COLO668 (cell line): Measurements from ENCODE around the gene HEPACAM.

Experiments used
- DNase-seq: peaks from one replicate; lab custom pipeline; 2025; ENCODE audit not compliant: unreplicated experiment; lab: John Stamatoyannopoulos, UW

The HEPACAM gene

DNA sequence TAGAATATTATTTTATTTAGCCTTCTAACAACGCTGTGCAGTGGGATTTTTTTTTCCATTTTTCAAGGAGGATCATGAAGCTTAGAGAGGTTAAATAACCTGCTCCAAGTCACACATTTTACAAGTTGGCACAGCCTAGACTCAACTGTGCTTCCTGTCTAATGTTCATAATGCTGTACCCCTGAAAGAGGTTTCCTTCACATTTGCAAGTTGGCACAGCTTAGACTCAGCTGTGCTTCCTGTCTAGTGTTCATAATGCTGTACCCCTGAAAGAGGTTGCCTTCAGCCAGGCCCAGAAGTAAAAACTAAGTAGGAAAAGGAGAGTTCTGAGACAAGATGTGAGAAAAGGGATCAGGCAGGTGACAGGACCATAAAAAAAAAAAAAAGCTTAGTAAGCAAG, 7.9 kb upstream of the HEPACAM start:
- DNase-seq, result no peak

DNA sequence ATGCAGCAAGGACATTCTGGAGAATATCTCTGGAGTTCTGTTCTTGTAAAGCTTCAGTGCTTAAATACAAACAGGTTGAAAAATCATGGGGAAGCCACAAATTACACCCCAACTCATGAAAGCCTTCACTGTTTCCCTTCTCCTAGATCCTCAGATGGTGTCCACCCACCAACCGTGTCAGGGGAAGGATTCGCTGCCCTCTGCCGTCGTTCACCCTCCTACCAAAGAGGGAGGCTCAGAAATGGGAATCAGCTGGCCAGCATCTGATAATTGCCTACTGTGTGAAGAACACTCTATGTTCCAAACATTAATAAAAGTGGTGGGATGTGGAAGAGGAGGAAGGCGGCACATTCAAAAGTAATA, 7.4 kb upstream of the HEPACAM start:
- DNase-seq, result no peak

DNA sequence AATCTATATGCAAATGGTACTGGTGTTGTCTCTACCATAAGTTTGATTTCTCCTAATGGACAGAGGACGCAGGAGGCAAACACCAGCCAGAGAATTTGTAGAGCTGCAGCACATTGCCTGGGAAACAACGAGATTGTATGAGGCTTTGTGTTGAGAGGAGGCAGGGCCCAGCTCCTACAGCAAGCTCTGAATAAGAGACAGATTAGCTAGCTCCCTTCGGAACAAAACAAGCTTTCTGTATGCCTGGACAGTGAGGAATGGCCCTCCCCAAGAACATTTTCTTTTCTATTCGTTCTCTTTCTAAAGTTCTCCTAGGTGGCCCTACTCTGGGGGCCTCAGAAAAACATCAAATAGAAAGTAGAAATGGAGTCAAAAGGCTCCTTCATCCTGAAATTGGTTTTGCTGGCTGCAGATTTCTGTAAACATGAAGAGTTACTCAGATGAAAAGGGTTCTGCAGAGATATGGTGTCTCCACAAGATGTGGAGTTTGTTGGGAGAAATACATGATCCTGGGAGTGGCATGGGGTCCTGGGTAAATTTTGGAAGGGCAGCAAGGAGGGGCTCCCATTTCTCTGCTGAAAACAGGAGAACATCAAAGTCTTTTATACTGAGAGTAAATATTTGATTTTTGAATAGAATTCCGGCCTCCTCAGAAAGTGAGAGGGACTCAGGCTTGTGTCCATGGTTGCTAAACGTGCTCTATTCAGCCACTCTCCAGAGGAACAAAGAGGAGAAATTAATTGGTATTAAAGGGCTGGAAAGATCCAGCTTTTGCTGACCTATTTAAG, 6.8 kb upstream of the HEPACAM start:
- DNase-seq, result no peak

DNA sequence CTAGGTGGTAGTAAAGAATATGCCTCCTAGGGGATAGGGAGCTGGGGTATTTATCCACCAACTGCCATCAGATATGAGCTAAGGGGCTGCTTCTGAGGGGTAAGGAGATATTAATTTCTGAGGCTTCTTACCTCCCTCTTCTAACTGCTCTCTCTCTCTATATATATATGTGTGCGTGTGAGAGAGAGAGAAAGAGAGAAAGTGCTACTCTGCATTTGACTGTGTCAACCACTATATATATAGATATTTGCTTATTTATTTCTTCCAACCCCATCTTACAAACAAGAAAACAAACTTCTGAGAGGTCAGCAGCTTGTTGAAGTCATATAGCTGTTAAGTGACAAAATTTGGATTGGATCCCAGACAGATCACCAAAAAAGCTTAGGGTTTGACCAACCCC, 5.9 kb upstream of the HEPACAM start:
- no peak for DNase-seq

DNA sequence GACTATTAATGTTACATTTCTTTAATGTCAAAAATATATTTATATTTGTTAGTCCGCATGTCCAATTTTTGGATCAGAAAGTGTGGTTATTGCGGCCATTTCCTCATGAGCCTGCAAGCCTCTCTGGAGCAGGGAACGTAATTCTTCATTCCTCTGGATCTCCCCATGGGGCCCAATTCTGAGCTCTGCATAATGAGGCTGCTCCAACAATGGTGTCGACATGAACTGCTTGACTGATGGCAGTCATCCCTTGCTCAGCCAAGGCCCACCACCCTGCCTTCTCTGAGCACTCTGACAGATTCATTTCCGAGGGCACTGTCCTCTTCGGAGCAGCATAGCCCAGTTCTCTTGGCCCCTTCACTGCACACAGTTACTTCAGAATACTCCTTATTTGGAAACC, 3.1 kb upstream of the HEPACAM start:
- no peak for DNase-seq

DNA sequence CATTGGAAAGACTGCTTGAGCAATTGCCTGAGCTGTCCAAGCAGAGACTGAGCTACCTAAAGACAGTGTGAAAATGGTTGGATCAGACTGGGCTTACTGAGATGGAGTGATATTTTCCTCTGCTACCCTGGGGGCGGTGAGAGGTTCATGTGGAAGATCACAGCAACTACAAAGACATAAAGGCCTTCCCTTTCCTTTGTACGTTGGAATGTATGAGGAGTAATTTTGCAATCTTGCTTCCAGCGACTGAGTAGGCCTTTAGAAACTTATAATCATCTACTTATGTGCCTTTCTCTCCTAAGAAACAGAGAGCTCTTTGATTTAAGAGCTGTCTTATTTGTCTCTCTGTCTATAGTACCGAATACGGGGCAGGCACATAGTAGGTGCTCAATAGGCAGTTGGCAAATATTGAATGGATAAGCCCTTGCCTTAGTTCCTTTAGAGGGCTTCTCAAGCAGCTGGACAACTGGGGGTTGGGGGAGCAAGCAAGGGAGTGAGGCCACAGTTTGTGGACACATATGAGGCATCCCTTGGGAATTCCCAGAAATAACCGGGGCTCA, 2.4 kb upstream of the HEPACAM start:
- no peak for DNase-seq

DNA sequence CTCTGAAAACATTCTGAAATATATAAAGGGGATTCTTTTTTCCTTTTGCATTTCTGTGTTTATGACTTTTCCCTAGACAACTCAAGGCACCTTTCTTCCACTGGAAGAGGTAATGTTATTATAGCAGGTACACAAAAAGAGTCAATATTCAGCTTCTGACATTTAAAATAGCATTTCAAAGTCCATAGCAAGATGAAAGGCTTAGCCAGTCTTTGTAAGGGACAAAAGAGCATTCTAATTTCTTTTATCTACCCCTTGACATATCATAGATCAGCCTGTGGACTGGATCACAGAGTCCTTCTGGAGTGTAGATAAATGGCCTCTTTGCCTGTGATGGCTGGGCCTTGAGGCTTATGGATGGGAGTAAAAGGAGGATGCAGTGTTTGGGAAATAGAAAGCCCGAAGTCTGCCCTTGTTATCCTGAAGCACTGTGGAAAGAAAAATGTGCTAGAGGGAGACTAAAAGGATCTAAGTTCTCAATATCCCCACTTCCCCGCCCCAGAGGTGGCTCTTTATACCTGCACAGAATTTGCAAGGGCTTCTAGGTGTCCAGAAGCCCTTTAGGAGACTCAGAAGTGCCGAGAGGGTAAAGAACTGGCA, 1.6 kb upstream of the HEPACAM start:
- DNase-seq, result no peak

DNA sequence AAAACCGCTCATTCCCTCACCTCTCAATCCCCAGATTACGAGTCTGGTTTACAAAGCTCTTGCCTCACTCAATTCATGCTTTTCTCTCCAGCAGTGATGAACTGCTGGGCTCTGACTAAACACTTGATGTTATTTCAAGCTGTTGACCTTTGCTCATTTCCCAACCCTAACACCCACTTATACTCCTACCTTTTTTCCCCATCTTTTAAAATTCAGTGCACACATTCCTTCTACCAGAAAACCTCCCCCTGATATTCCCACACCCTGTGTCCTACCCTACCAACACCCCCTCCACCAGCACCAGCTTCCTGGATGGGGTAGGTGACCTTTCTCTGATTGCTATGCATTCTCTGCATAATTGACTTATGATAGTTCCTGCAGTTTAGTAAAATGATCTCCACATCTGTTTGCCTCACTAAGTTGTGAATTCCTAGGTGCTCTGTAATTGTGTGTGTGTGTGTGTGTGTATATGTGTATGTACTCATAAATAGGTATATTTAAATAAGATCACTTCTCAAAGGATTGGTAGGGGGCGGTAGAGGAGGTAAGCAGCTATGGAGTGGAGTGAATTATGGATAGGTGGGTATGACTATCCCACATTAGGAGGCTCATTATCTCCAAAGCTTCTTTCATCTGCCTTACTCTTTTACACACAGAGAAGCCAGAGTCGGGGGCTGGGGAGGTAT, 842 bp downstream of the HEPACAM start:
- DNase-seq, result no peak

DNA sequence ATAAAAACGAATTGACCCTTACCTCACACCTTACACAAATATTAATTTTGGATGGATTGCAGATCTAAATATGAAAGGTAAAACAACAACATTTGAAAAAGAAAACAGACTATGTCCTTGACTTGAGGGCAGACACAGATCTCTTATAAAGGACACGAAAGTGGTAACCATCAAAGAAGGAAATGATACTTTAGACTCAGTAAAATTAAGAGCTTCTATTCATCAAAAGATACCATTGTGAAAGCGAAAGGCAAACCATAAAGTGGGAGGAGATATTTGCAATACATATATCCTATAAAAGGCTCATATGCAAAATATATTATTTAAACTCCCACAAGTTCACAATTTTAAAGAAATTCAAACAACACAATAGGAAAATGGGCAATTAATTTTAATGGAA, 5.0 kb downstream of the HEPACAM start:
- no peak for DNase-seq

DNA sequence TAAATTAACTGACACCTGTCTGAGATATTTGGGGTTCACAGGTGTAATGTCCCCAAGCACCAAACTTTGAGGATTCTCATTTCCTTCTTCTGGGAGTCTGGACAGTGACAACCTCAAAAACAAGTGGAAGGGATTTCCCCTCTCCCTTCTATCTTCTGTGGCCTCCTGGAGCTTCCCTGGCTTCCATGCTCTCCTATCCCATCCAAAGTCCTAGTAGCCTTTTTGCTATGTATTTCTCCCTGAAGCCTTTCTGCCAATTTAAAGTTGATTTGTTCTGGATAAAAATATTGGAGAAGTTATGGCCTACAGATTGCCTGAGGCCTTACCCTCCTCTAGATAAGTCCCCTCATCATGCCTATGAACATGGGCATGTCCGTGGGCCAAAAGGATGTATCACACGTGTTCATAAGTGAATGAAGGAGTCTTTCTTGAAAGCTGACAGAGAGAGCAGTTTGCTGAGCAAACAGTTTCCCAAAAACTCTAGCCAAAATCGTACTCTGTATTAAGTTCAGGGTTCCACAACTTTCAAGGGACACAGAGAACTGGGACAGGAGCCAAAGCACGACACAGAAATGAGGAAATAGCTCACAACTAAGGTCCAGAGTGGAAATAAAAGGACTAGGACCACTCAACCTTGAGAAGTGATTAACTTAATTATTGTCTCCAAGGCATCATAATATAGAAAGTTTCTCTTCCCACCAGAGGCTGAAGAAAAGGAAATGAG, 6.7 kb downstream of the HEPACAM start:
- no peak for DNase-seq

DNA sequence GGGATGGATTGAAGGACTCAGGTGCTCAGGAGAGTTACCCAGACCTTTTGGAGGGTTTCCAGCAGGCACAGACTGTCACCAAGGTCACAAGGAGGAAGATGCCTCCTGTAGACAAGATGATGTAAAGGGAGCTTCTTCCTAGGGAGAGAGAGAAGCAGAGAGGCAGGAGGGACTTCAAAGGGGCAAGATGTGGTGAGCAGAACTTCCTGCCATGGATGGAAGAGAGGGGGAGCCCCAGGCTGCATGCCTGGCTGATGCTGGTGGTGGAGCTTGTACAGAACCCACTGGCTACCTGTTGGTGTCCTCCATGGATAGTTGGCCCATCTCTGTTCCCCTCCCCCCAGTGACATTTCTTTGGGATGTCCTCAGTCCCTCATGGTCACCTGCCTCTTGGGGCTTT, 12.6 kb downstream of the HEPACAM start:
- no peak for DNase-seq

DNA sequence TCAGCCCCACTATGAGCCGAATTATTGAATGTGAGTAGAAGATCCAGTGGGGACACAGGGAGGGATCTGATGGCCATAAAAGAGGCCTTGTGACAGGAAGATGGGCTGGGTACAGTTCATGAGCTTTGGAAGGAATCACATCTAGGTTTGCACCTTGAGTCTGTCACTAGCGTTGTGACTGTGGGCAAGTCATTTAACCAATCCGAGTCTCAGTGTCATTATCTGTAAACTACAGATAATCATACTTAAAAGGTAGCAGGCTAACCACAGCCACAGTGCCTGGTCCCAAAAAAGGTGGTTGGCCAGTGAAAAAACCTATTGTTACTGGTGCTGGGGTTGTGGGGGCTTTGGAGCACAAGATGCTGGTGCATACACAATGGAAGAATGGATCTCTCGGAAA, 13.0 kb downstream of the HEPACAM start:
- DNase-seq, result no peak

DNA sequence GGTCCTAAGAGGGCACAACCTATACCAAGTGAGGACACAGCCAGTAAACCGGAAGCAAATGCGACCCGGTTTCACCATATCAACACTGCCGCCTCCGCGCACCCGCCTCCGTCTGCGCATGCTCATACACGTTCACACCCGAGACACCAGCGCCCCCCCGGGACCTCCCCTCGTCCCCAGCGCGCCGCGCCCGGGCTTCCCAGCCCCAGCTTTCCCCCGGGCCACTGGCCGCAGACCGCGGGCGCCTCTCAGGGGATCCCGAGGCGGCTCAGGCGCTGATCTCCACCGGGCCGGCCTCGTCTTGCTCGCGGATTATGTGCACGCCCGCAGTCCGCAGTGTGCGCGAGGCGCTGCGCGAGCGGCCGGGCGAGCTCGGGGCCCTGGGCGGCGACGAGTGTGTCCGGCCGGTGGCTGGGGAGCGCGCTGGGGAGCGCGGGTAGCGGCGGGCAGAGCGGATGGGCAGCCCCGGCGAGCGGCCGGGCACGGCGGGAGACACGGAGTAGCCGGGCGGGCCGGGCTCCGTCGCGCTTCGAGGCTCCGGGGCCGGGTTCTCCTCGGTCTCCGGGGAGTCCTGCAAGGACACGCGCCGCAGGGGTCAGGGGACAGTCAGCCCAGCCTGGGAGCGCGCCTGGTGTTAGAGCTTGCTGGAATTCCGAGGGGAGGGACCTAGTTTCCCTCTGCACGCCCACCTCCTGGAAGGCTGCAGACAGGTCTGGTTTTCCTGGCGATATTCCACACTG, 14.8 kb downstream of the HEPACAM start:
- peak; percentile 65 for DNase-seq

DNA sequence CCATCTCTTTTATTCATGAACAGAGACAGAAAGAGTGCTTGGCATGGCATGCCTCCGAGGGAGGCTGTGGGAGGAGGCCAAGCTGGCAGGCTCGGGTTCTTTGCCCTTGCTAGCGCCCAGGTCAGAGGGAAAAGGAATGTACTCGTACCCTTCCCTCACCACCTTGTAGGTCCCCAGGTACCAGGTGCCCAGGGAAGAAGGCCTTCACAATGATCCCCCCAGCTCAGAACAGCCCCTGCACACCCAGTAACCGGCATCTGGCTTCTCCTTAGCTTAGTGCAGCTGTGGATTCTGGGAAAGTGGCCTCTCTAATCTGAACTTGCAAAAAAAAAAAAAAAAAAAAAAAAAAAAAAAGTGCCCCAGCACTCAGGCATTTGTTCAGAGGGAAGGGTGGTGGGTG, 15.5 kb downstream of the HEPACAM start:
- DNase-seq, result no peak

DNA sequence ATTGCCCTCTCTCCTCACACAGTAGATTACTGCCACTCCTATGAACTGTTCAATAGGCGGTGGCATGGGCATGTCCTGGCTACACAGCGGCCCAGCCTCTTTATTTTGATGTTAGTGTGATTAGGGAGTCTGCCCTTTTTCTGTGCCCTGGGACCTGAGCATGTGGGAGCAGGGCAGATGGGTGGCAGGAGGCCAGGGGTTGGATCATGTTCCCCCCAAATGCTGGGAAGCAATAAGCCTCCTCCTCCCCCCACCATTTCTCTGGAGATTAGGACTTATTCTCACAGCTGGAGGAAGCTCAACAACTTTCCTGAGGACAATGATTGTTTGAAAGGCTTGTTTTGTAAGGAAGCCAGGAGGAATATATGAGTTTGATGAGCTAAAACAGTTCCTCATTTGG, 15.9 kb downstream of the HEPACAM start:
- DNase-seq, result no peak

DNA sequence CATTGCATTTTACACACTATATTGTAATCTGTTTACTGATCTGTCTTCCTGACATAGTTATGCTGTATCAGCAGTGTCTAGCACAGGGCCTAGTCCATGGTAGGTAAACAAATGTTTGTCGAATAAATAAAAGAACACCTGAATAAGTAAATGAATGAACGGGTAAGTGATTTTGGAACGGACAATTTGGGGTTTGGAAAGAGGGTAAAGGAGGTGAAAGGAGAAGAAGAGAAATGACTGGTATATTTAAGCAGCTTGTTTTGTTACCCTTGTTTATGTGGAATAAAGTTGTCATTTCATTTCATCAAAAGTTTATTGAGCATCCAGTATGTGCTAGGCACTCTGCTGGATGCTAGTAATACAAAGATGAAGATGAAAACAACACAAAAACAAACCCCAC, 16.9 kb downstream of the HEPACAM start, which contains the start of gene HEPN1:
Gene HEPN1, plus strand, starts transcription at position 301 of the 400 bp plus-strand sequence.
- no peak for DNase-seq

DNA sequence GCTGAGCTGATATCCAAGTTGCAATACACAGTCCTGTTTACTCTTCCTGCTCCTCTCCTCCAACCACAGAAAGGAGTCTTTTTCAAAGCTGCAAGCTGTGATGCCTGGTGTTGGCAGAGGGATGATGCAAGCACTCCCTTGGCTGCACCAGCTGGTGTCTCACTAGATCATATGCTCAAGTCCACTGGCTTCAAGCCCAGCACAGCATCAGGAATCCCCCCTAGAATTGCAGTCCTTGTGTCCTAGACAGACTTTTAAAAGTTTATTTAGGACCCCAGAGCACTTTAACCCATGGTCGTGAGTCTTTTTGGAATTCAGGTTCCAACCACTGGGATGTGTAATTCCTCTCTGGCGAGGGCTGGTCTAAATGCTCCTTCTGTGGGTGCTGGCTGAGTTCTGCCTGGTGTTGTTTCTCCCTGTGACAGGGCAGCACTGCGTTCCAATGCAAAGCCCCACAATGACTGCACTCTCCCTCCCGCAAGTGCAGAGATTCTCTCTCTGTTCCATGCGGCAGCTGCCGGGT, 18.7 kb downstream of the HEPACAM start:
- no peak for DNase-seq

DNA sequence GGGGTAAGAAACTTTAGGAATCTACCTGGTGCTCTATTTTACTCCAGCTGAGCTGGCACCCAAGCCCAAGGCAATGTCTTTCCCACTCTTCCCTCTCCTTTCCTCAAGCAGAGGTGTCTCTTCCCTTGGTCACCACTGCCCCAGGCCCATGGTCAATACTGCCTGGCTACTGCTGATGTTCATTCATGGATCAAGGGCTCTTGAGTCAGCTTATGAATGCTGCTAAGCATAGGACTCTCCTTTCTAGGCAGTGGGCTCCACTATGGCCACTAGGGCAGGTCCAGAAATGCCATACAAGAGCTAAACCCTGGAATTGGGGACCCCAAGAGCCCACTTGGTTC, 19.5 kb downstream of the HEPACAM start:
- no peak for DNase-seq

DNA sequence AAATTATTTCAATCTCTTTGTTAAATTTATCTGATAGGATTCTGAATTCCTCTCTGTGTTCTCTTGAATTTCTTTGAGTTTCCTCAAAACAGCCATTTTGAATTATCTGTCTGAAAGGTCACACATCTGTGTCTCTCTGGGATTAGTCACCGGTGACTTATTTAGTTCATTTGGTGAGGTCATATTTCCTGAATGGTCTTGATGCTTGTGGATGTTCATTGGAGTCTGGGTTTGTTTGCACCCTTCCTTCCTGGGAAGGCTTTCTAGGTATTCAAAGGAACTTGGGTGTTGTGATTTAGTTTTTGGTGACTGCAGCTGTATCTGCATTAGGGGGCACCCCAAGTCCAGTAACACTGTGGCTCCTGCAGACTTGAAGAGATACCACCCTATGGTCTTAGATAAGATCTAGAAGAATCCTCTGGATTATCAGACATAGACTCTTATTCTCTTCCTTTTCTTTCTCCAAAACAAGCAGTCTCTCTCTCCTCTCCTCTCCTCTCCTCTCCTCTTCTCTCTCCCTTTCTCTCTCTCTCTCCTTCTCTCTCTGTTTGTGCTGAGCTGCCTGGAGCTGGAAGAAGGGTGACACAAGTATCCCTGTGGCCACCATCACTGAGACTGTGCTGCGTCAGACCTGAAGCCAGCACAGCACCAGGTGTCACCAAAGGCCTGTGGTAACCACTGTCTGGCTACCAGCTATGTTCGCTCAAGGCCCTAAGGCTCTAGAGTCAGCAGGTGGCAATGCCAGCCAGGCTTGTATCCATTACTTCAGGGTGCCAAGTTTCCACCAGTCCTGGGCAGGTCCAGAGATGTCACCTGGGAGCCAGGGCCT, 20.1 kb downstream of the HEPACAM start:
- no peak for DNase-seq

DNA sequence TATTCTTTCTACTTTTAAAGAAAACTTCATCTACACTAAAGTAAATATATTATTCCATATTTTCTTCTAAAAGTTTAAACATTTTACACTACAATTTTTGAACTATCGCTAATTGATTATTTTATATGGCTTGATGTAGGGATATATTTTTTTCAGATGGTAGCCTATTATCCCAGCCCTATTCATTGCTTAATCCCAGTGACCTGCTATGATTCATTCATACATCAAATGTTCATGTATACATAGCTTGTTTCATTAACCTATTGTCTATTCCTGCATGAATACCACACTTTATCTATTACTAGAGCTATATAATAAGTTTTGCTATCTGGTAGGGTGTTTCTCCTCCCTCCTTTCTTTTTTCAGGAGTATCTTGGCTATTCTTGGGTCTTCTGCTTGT, 33.2 kb downstream of the HEPACAM start:
- no peak for DNase-seq
